Ishikawa (cell line): ENCODE measurements around the gene MLLT6.

Experiments used
- EP300 ChIP-seq: IDR thresholded peaks from 2 replicates; pipeline ENCODE4 v1.6.1; 2012; ENCODE audit warnings: borderline replicate concordance
- TAF1 ChIP-seq: IDR thresholded peaks from 2 replicates; pipeline ENCODE4 v1.6.1; 2012; ENCODE audit warnings: low read depth, mild to moderate bottlenecking
- TCF12 ChIP-seq: IDR thresholded peaks from 2 replicates; pipeline ENCODE4 v1.6.1; 2012; ENCODE audit warnings: low read depth
- TEAD4 ChIP-seq: IDR thresholded peaks from 2 replicates; pipeline ENCODE4 v1.6.1; 2012
- USF1 ChIP-seq: IDR thresholded peaks from 2 replicates; pipeline ENCODE4 v1.6.1; 2012
- ZBTB7A ChIP-seq: IDR thresholded peaks from 2 replicates; pipeline ENCODE4 v1.6.1; 2012; ENCODE audit warnings: low read depth
- TF ChIP-seq, protein P1 (sequence below): IDR thresholded peaks from 2 replicates; pipeline ENCODE4 v1.6.1; 2012; ENCODE audit warnings: low read depth, mild to moderate bottlenecking

DNA sequence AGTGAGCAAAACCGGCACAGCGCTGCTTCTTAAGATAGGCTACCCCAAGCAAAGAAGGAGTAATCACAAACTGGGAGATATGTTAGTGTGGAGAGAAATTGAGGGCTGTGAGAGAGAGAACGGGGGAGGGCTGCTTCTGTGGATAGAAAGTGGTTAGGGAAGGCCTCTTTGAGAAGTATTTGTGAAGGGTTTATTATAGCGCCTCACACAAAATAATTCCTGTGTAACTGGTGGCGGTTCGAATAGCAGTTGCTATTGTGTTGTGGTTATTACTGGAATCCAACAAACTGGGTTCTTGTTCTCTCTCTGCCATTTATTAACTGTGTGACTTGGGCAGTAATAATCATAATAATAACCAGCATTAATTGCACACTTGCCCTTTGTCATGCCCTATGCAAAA lies 15.9 kb downstream of the MLLT6 start:
- TF ChIP-seq USF1 (no peak), ZBTB7A (no peak), TCF12 (no peak), TEAD4 (no peak), TAF1 (no peak), EP300 (no peak)
- TF ChIP-seq, protein P1, sequence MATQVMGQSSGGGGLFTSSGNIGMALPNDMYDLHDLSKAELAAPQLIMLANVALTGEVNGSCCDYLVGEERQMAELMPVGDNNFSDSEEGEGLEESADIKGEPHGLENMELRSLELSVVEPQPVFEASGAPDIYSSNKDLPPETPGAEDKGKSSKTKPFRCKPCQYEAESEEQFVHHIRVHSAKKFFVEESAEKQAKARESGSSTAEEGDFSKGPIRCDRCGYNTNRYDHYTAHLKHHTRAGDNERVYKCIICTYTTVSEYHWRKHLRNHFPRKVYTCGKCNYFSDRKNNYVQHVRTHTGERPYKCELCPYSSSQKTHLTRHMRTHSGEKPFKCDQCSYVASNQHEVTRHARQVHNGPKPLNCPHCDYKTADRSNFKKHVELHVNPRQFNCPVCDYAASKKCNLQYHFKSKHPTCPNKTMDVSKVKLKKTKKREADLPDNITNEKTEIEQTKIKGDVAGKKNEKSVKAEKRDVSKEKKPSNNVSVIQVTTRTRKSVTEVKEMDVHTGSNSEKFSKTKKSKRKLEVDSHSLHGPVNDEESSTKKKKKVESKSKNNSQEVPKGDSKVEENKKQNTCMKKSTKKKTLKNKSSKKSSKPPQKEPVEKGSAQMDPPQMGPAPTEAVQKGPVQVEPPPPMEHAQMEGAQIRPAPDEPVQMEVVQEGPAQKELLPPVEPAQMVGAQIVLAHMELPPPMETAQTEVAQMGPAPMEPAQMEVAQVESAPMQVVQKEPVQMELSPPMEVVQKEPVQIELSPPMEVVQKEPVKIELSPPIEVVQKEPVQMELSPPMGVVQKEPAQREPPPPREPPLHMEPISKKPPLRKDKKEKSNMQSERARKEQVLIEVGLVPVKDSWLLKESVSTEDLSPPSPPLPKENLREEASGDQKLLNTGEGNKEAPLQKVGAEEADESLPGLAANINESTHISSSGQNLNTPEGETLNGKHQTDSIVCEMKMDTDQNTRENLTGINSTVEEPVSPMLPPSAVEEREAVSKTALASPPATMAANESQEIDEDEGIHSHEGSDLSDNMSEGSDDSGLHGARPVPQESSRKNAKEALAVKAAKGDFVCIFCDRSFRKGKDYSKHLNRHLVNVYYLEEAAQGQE: no peak
